ENCODE measurements around the gene ANK2. TPM values are rescaled to one million over a fixed set of nuclear protein-coding genes. Genes with fewer than 3 reads are reported as not detected.

Gene ANK2
- total RNA-seq, 2 experiments from 2014 or later, result 0.38 to 4.0 TPM

- CTCF ChIA-PET (ENCODE audit: unreplicated experiment), result no interaction called here
- intact Hi-C loops (cut with micrococcal nuclease; ENCODE audit: unreplicated experiment), result no loop called here
- TF ChIP-seq CTCF (conservative IDR thresholded peaks at IDR 0.05; ENCODE audit: low read length) (no peak), EZH2phosphoT487 (IDR thresholded peaks at IDR 0.05; ENCODE audit: borderline replicate concordance, low read depth, low read length) (no peak)
Measured at GRCh38 chr4:113059449-113060182, 10.2 kb downstream of the ANK2 start.

GRCh38 chr4:113060853-113061252, 11.4 kb downstream of the ANK2 start:
- BruUV-seq (replicated peaks), result no TSS peak
- Histone ChIP-seq H3K4me3 (ENCODE audit: low read depth, low read length, poor library complexity, severe bottlenecking) (no peak overlapping the region), H3K9me2 (ENCODE audit: insufficient read depth, low read length) (no peaks in the 10 kb centered on the region), H3K36me3 (ENCODE audit: insufficient read depth, low read length) (no peaks in the 10 kb centered on the region), H3K27ac (ENCODE audit: low read depth, low read length, poor library complexity, severe bottlenecking) (no peak overlapping the region), H3K9me3 (ENCODE audit: low read length) (no peaks in the 10 kb centered on the region), H3K4me1 (ENCODE audit: insufficient read depth, low read length, poor library complexity, severe bottlenecking) (no peaks in the 10 kb centered on the region), H3K79me2 (ENCODE audit: insufficient read depth, low read depth, low read length) (no peaks in the 10 kb centered on the region), H4K20me1 (ENCODE audit: insufficient read depth, low read length) (no peaks in the 10 kb centered on the region), H3K4me2 (ENCODE audit: low read length) (no peak overlapping the region), H2AFZ (ENCODE audit: low read length) (no peak overlapping the region)
- ChIA-PET CTCF (ENCODE audit: unreplicated experiment) (no interaction called here), POLR2A (interaction anchor here (0.6 to 0.7 kb wide), 2 partner anchors 122 to 1946 kb away, joined by 3 read pairs; no protein-coding TSS in a partner anchor)
- TF ChIP-seq EZH2phosphoT487 (IDR thresholded peaks at IDR 0.05; ENCODE audit: borderline replicate concordance, low read depth, low read length) (no peak), CTCF (conservative IDR thresholded peaks at IDR 0.05; ENCODE audit: low read length) (no peak)
- no peak for DNase-seq (ENCODE audit: low spot score)
- intact Hi-C loops (cut with micrococcal nuclease; ENCODE audit: unreplicated experiment), result no loop called here

More at GRCh38 chr4:113059449-113060182, 10.2 kb downstream of the ANK2 start:
- no peak overlapping the region for H2AFZ ChIP-seq (ENCODE audit: low read length)
- no peak for DNase-seq (ENCODE audit: low spot score)
- H3K4me3 ChIP-seq (ENCODE audit: low read depth, low read length, poor library complexity, severe bottlenecking), result no peak overlapping the region
- BruUV-seq (replicated peaks), result no TSS peak
- H4K20me1 ChIP-seq (ENCODE audit: insufficient read depth, low read length), result no peaks in the 10 kb centered on the region
- H3K79me2 ChIP-seq (ENCODE audit: insufficient read depth, low read depth, low read length), result no peaks in the 10 kb centered on the region
- H3K9me2 ChIP-seq (ENCODE audit: insufficient read depth, low read length), result no peaks in the 10 kb centered on the region
- H3K4me2 ChIP-seq (ENCODE audit: low read length), result no peak overlapping the region
- no peaks in the 10 kb centered on the region for H3K36me3 ChIP-seq (ENCODE audit: insufficient read depth, low read length)
- no peaks in the 10 kb centered on the region for H3K9me3 ChIP-seq (ENCODE audit: low read length)
- H3K27ac ChIP-seq (ENCODE audit: low read depth, low read length, poor library complexity, severe bottlenecking), result no peak overlapping the region
- POLR2A ChIA-PET, result interaction anchor here (0.5 kb wide), 1 partner anchor 53 kb away, joined by 3 read pairs; no protein-coding TSS in a partner anchor
- no peaks in the 10 kb centered on the region for H3K4me1 ChIP-seq (ENCODE audit: insufficient read depth, low read length, poor library complexity, severe bottlenecking)

GRCh38 chr4:113064244-113064643, 14.8 kb downstream of the ANK2 start:
- no peaks in the 10 kb centered on the region for H3K9me2 ChIP-seq (ENCODE audit: insufficient read depth, low read length)
- H3K4me1 ChIP-seq (ENCODE audit: insufficient read depth, low read length, poor library complexity, severe bottlenecking), result no peaks in the 10 kb centered on the region
- no peak overlapping the region for H3K4me2 ChIP-seq (ENCODE audit: low read length)
- H4K20me1 ChIP-seq (ENCODE audit: insufficient read depth, low read length), result no peaks in the 10 kb centered on the region
- CTCF ChIA-PET (ENCODE audit: unreplicated experiment), result no interaction called here
- H3K9me3 ChIP-seq (ENCODE audit: low read length), result no peaks in the 10 kb centered on the region
- intact Hi-C loops (cut with micrococcal nuclease; ENCODE audit: unreplicated experiment), result no loop called here
- H2AFZ ChIP-seq (ENCODE audit: low read length), result no peak overlapping the region
- no peaks in the 10 kb centered on the region for H3K36me3 ChIP-seq (ENCODE audit: insufficient read depth, low read length)
- no peaks in the 10 kb centered on the region for H3K79me2 ChIP-seq (ENCODE audit: insufficient read depth, low read depth, low read length)
- no TSS peak for BruUV-seq (replicated peaks)
- no peak overlapping the region for H3K4me3 ChIP-seq (ENCODE audit: low read depth, low read length, poor library complexity, severe bottlenecking)
- H3K27ac ChIP-seq (ENCODE audit: low read depth, low read length, poor library complexity, severe bottlenecking), result no peak overlapping the region
- TF ChIP-seq EZH2phosphoT487 (IDR thresholded peaks at IDR 0.05; ENCODE audit: borderline replicate concordance, low read depth, low read length) (no peak), CTCF (conservative IDR thresholded peaks at IDR 0.05; ENCODE audit: low read length) (no peak)
- POLR2A ChIA-PET, result no interaction called here
- DNase-seq (ENCODE audit: low spot score), result no peak
